Neuron (in vitro differentiated cells): Measurements from ENCODE around the gene C9orf85.

Experiments used
- H2AFZ ChIP-seq: one replicate; pipeline ENCODE4 v1.6.1; 2013; ENCODE audit warnings: low read depth, mild to moderate bottlenecking, inconsistent platforms, low read length, moderate library complexity
- H3K27me3 ChIP-seq: one replicate; pipeline ENCODE4 v1.6.1; 2013; ENCODE audit warnings: low read length; ENCODE audit not compliant: insufficient read depth
- H3K36me3 ChIP-seq: one replicate; pipeline ENCODE4 v1.6.1; 2013; ENCODE audit warnings: low read length; ENCODE audit not compliant: insufficient read depth
- H3K4me1 ChIP-seq: one replicate; pipeline ENCODE4 v1.6.1; 2013; ENCODE audit warnings: low read length; ENCODE audit not compliant: insufficient read depth
- H3K4me3 ChIP-seq: 2 replicates; pipeline ENCODE4 v1.5.1; 2013; ENCODE audit warnings: mild to moderate bottlenecking, low read length, moderate library complexity
- H3K9me3 ChIP-seq: one replicate; pipeline ENCODE4 v1.6.1; 2013; ENCODE audit warnings: low read length

C9orf85 gene

GRCh38 chr9:72012646-72013045, 101.2 kb downstream of the C9orf85 start:
- no peaks in the 10 kb centered on the region for H3K36me3 ChIP-seq
- H2AFZ ChIP-seq = no peak overlapping the region
- no peaks in the 10 kb centered on the region for H3K27me3 ChIP-seq
- H3K9me3 ChIP-seq = no peaks in the 10 kb centered on the region
- no peaks in the 10 kb centered on the region for H3K4me1 ChIP-seq
- H3K4me3 ChIP-seq = no peak overlapping the region

- Histone ChIP-seq H3K36me3 (no peaks in the 10 kb centered on the region), H3K4me1 (no peaks in the 10 kb centered on the region), H3K9me3 (no peaks in the 10 kb centered on the region), H3K27me3 (no peaks in the 10 kb centered on the region), H3K4me3 (no peak overlapping the region), H2AFZ (no peak overlapping the region)
Measured at GRCh38 chr9:72013292-72013760, 101.9 kb downstream of the C9orf85 start.

DNA sequence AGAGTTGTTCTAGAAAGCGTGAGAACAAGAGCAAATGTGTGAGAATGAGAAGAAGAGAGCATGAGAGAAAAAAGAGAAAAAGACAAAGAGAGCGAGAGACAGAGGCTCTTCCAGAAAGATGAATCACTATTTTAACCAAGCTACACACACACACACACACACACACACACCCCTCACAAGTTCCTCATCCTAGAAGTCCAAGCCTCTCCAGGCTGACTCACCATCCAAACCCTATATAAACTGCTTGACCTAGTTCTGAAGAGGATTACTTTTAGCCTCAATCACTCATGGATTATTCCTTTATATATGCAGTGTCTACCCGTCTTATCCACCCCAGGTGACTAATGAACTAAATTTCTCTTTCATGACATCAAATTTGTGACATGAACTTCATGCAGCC, 111.4 kb downstream of the C9orf85 start:
- Histone ChIP-seq H3K4me3 (no peak overlapping the region), H3K27me3 (no peaks in the 10 kb centered on the region), H2AFZ (no peak overlapping the region), H3K4me1 (peaks cover 5% of the 10 kb centered on the region), H3K9me3 (no peaks in the 10 kb centered on the region), H3K36me3 (no peaks in the 10 kb centered on the region)
